ENCODE data around the gene MTMR2. TPM values are rescaled to one million over a fixed set of nuclear protein-coding genes. Genes with fewer than 3 reads are reported as not detected.
"Not testable (repeated sequence)": the region's sequence is repeated elsewhere in the genome, so short reads cannot be mapped to it uniquely, and the experiment has no call there.

The MTMR2 gene
- total RNA-seq, 1 donor from 2014 or later = 24.5 TPM

DNA sequence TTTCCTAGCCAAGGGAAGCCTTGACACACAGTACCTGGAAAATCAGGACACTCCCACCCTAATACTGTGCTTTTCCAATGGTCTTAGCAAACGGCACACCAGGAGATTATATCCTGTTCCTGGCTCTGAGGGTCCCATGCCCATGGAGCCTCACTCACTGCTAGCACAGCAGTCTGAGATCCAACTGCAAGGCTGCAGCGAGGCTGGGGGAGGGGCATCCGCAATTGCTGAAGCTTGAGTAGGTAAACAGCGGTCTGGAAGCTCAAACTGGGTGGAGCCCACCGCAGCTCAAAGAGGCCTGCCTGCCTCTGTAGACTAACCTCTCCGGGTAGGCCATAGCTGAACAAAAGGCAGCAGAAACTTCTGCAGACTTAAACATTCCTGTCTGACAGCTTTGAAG is 117.4 kb downstream of the MTMR2 start:
- not testable (repeated sequence) for DNase-seq

DNA sequence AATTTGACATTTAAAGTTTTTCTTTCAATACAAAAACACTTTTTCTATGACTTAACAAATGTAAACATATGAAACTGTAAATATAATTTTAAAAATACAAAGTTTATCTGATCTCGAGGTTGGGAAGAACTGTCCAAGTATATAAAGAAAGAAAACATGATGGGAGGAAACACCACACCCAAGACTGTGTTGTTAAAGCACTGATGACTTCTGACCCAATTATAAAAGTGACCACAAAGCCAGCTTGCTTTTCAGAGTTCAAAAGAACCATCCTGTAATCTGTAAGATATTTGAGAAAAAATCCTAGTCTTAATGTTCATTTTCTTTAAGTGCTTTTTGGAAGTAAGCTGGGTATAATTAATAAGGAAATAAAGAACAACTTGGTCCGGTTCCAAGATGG is 118.0 kb downstream of the MTMR2 start:
- DNase-seq = no peak

DNA sequence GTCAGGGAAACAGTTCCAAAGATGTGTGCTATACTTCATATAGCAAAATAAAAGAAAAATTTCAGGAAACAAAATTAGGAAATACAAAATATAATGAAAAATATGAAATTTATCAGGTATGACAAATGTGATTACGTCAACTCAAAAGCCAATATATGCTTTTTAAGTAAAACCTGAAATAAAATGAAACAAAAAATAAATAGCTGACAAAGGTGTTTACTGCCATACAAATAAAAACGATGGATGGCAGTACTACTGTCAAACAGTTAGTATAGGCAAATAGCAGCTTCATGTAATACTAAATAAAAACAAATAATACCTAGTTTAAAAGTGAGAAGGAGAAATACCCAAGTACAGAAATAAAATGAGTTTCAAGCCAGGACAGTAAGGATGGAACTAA is 119.9 kb downstream of the MTMR2 start:
- no peak for DNase-seq

DNA sequence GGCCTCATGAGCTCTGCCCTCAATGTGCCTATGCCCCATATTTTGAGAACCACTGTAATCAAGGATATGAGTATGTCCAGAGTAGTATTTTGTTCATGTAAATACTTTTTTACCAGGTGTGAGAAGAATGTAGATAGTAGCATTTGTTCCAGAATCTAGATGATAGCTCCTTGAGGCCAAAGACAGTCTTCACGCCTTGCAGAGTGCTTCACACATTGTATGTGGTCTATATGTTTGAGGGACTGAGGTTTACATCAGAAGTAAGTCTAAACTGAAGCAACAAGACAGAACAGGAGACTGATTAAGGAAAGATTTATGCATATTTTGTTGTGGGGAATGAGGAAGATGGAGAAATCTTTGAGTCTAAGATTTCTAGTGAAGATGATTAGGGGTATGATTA is 121.1 kb downstream of the MTMR2 start:
- DNase-seq = no peak

DNA sequence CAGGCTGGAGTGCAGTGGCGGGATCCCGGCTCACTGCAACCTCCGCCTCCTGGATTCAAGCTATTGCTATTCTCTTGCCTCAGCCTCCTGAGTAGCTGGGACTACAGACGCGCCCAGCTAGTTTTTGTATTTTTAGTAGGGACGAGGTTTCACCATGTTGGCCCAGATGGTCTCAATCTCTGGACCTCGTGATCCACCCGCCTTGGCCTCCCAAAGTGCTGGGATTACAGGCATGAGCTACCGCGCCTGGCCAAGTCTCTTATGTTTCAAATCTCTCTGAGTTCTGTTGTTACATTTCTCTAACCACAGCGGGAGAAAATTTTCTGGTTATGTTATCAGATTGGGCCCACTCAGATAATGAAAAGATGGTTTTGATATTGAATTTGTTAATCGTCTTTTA is 123.5 kb downstream of the MTMR2 start:
- no peak for DNase-seq

DNA sequence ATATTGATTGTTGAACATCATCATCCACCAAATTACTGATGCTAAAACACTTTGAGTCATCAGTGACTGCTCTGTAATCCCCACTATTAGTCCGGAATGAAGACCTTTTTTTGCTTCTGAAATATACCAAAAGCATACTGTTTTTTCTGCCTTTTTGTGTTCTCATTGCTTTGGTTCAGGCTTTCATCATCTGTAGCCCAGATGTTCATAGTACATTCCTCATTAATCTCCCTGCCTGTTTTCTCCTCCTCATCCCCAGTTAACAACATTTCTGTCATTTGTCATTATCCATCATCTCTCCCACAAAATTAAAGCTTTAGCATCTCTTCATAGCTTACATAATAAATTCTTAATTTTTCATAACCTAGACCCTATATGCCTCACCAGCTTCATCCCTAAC is 124.4 kb downstream of the MTMR2 start:
- no peak for DNase-seq

DNA sequence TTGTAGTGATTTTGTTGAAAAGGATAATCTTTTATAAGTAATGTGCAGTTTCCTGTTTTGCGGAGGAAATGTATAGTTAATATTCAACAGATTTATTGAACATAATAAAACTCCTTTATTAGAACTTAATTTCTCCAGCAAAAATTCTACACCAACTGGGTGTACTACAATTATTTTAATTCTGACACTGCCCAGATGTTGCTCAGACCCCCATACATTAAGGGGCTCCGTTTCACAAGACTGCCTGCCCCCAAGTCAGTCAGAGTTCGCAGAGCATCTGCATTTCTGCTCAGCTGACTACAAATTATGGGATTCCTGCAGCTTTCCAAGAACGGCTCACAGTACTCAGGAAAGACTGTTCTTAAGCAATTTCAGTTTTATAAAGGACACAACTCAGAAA is 127.4 kb downstream of the MTMR2 start:
- DNase-seq = no peak

DNA sequence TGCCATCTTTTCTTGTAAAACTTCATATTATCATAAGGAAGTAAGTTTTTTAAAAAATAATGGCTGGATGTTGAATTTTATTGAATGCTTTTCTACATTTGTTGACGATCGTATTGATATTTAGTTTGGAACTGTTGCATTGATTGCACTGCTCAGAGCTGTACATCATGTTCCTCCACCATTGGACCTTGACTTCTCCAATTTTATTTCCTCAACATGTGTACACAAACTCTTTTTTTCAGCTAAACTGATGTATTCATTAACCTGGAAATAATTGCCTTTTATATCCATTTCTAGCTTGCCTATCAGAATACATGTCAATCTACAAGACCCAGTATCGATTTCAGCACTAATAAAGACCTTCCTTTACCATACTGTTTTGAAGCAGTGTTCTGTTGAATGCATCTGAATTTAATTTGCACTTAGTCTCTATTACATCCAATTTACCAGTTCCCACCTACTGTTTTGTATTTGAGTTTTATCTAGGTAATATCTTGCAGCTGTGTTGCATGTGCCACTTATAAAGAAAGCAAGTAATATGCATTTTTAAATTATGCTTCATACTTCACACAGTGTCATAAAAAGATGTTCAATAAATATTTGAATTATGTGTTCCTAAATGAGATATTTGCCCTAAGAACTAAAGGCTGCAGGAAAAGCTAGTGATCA is 128.1 kb downstream of the MTMR2 start:
- DNase-seq = no peak

DNA sequence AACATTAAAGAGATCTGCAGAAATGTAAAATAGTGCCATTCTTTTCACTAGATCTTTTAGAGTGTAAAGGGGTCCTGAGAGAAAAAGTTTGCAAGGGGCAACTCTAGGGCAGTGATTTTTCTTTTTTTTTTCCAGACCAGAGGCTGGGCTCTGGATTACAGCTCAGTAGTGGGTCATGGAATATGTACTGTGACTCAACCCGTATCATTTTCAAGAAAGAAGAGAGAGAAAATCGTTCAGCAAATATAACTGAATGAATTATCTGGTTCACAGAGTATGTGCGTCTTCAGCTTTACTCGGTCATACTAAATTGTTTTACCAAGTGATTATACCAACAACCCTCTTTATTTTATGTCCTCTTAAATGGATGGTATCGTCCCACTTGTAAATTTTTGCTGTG is 129.8 kb downstream of the MTMR2 start:
- DNase-seq = no peak

DNA sequence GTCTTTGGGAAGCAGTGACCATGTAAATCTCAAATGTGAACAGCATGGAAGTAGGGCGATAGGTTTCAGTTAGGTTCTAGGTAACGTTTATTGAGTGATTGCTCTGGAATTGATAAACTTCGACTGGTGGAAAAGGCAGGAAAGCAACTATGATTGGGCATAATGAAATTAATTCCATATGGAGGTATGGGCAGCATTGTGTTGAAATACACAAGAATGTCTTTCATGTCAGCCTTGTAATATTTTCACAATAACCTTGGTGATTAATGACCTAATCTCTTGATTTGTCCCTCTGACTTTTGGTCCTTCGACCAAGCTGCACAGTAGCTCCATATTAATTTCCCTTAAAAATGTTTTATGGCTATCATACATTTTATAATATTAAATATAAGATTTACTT is 130.8 kb downstream of the MTMR2 start:
- DNase-seq = no peak

DNA sequence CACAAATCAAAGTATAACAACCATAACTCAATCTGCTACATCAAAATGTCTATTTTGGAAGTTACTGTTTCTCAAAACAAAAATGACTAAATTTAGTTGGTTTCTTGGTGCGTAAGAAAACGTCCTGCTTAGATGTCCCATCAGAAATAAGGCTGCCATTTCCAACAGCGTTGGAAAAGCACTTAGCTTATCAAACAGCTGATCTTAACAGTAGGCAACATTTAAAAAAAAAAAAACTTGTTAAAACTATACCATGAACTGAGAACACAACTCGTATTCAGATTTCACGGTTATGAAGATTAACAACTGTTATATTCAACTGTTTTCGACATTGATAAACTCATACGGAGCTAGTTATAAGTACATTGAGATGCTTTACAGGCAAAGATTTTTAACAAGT is 131.2 kb downstream of the MTMR2 start:
- no peak for DNase-seq

DNA sequence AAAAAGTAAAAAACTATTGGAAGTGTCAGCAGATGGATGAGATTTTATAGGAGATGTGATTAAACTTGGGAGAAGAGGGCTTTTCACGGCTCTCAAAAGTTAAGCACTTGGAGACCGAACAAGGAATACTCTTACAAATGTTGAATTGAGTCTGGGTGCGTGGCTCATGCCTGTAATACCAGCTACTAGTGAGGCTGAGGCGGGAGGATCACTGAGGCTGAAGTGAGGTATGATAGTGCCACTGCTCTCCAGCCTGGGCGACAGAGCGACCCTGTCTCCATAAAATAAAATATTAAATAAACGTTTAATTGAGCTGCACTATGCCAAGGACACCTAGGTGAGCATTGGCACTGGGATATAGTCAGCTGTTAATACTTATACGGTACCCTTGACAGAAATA is 131.7 kb downstream of the MTMR2 start:
- no peak for DNase-seq

DNA sequence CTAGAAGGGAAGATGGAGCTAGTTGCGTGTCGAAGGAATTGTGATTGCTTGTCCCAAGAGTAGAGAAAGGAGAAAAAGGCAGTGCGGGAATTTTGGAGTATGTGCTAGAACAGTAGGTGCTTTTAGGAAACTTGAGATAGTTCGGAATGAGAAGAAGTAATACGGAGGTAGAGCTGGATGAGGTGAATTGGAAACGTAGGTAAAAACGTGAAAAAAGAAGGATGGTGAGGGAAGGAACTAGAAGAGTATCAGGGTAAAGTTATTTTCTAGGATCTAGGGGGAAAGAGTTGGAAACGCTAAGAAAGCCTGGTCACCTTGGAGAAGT is 132.2 kb downstream of the MTMR2 start:
- DNase-seq = no peak

DNA sequence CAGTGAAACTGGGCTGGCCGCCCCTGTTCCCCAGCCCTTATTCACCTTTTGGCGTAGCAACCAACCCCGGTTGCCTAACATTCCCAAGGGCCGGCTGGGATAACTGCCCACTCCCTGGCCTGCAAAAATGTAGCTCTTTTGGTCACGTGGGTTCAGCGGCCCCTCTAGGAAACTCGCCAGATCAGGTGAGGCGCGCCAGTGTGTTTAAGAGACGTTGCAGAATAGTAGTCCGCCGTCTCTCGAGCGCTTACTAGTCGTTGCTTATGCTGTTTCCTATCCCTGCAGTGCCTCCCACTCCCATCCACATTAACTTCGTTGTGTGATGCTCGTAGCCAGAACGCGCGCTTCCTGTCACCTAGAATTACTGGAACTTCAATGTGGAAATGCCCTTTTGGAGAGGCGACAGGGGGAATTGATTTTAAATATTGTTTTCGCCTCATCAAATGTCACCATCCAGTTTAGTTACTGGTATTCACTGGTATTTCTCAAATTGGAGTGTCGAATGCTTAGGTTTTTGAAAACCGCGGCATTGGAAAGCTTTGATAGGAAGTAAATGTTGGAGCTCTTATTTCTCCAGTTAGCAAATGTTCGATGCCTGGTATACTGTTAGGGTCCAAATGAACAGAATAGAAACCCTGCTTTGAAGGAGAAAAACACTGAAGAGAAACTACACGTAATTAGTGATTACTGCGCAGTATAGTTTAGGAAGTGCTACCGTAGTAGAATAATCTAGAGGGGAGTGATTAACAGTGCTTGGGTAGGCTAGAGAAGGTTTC is 132.8 kb downstream of the MTMR2 start:
- DNase-seq = peak; percentile 53

DNA sequence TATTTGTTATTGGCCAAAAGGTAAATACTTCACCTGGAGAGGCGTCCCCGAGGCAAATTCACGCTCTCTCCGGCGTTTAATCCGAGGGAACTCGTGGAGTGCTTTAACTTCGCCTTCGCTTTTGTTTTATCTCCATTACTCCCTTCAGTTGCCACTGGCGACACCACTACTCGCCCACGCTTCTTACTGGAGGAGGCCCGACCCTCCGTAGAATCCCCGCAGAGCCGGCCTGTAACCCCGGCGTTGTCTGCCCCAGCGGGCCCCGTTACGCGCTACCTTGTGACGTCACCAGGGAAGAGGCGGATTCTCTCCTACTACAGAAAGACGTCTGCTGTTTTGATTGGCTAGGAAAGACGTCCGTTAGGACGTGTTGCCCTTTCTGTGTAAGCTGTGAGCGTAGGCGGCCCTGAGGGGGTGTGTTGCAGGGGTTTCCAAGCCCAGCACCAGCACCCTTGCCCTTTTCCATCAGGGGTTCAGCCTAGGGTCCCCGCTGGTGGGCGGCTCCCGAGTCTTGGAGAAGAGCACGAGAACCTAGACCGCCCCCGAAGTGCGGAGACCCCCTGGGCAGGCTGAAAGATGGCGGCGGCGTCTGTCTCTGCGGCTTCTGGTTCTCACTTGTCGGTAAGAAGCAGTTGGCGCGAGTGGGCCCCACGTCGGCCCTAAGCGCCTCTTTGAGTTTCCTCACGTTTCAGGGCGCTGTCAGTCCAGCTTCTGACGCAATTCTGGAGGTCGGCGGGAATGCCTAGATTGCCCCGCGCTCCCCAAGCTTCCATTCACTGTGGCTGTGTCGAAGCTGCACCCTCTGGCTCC is 133.6 kb downstream of the MTMR2 start, which contains the start of gene CEP57:
TSS of gene CEP57 (plus strand) at position 376 of the 810 bp plus-strand sequence. CDS start at position 577, 201 bp downstream.
- peak; percentile 92 for DNase-seq

DNA sequence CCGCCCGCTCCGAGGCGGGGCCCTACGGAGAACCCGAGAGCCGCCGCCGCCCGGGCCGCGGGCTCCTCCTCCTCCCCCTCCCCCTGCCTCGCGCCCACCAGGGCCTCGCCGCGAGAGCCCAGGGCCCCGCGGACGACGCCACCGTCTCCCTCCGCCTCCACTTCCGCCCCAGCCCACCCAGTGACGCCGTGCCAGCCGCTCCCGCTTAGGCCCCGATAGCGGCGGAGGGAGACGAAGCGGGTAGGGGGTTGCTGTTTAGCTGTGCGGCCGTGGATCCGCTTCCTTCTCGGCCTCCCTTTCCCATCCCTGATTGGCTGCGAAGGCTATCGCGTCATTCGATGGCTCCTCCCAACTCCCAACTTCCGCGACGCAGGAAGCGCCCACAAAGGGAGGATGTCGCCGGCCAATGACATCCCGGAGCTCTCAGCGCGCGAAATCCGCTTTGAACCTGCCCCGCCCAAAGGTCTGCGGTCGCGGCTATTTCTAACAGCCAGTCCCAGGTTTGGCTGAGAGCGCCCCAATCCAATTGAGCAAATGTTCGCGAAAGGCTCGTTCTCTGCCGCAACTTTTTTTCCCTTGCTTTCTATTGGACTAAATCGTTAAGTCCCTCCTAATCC is 134.3 kb downstream of the MTMR2 start, which contains the start of gene FAM76B:
TSS of gene FAM76B (minus strand) at position 277 of the 617 bp plus-strand sequence. CDS start 304 bp downstream, outside the sequence.
- DNase-seq = peak; percentile 97

DNA sequence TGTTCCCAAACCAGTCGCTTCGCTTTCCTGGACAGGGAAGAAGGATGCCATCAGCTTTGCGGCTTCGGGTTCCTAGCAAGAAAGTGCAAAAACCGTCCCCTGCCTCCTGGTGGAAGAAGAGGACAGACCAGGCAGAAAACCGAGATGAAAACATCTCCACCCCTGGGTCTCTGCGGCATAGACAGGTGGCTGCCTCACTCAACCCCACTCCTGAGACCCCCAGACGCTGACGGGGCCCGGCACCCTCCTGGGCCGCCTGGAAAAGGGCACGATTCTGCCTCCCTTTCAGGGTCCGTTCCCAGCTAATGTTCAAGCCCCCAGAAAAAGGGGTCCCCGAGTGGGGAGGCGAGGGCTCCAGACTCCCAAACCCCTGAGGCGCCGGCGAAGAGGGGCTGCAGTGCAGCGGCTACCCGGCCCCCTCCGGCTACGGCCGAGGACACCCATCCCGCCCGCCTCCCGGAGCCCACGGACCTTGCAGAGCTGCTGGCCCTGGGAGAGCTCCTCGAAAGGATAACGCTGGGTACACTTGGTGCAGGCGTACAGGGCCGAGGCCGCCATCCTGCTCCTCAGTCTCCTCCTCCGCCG is 134.9 kb downstream of the MTMR2 start:
- peak; percentile 8 for DNase-seq

Small RNA genes lying within 50 kb of the gene (small RNA-seq; reads per million reads assigned to genes)
- gene RNA5SP345 = not detected

Other genes starting within 250 kb of the MTMR2 start
- gene FAM76B, start 134.3 kb downstream of the MTMR2 start, total RNA-seq = 73.0 TPM
- gene CEP57, start 133.6 kb downstream of the MTMR2 start, total RNA-seq = 117 TPM

Measured in occipital lobe (tissue), 3 donors.